AG04449 (cell line): ENCODE data around the gene RETREG1.

ENCODE experiments used
- CTCF ChIA-PET: fragments of 350-600 bp; formaldehyde crosslinking; extraction: SDS; loops from one replicate; lab custom pipeline; 2021; ENCODE audit warnings: antibody characterized with exemption; lab: Yijun Ruan, JAX
- POLR2A ChIA-PET: fragments of 400-600, 350-600 bp; formaldehyde crosslinking; extraction: SDS; loops from one replicate; lab custom pipeline; 2020; ENCODE audit warnings: antibody characterized with exemption, inconsistent platforms; lab: Yijun Ruan, JAX
- DNase-seq: peaks from one replicate; pipeline ENCODE4 v3.0.0-alpha.2; 2010; ENCODE audit warnings: low read depth, low spot score
- H3K4me3 ChIP-seq: 2 replicates; pipeline ENCODE4 v1.5.1; 2011; ENCODE audit warnings: low read depth, mild to moderate bottlenecking, control low read depth, low read length
- TF ChIP-seq, protein P1 (sequence below): IDR thresholded peaks from one replicate; pipeline ENCODE4 v1.5.1; 2011; ENCODE audit warnings: mild to moderate bottlenecking, moderate library complexity, low read length, control low read depth, inconsistent platforms; ENCODE audit not compliant: insufficient read depth; ENCODE audit errors: missing control alignments

The RETREG1 gene

DNA sequence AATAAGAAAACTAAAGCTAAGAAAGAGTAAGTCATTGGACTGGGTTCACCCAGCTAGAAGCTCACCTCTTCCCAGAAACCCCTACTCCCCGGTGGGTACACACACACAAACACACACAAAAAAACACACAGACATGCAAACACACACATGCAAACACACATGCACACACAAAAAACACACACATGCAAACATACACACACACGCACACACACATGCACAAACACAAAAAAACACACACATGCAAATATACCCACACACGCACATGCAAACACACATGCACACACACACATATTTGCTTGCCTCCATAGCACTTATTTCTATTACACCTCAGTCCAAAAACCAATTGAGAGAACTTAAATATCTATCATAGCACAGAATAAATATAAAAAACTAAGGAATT, 26.1 kb downstream of the RETREG1 start:
- POLR2A ChIA-PET: no interaction called here
- CTCF ChIA-PET: no interaction called here
- TF ChIP-seq, protein P1, sequence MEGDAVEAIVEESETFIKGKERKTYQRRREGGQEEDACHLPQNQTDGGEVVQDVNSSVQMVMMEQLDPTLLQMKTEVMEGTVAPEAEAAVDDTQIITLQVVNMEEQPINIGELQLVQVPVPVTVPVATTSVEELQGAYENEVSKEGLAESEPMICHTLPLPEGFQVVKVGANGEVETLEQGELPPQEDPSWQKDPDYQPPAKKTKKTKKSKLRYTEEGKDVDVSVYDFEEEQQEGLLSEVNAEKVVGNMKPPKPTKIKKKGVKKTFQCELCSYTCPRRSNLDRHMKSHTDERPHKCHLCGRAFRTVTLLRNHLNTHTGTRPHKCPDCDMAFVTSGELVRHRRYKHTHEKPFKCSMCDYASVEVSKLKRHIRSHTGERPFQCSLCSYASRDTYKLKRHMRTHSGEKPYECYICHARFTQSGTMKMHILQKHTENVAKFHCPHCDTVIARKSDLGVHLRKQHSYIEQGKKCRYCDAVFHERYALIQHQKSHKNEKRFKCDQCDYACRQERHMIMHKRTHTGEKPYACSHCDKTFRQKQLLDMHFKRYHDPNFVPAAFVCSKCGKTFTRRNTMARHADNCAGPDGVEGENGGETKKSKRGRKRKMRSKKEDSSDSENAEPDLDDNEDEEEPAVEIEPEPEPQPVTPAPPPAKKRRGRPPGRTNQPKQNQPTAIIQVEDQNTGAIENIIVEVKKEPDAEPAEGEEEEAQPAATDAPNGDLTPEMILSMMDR: no peak
- no peak for DNase-seq
- no peak overlapping the region for H3K4me3 ChIP-seq

GRCh38 chr5:16589658-16590057, 27.1 kb downstream of the RETREG1 start:
- TF ChIP-seq, protein P1: no peak
- POLR2A ChIA-PET: no interaction called here
- H3K4me3 ChIP-seq: no peak overlapping the region
- CTCF ChIA-PET: no interaction called here
- no peak for DNase-seq

DNA sequence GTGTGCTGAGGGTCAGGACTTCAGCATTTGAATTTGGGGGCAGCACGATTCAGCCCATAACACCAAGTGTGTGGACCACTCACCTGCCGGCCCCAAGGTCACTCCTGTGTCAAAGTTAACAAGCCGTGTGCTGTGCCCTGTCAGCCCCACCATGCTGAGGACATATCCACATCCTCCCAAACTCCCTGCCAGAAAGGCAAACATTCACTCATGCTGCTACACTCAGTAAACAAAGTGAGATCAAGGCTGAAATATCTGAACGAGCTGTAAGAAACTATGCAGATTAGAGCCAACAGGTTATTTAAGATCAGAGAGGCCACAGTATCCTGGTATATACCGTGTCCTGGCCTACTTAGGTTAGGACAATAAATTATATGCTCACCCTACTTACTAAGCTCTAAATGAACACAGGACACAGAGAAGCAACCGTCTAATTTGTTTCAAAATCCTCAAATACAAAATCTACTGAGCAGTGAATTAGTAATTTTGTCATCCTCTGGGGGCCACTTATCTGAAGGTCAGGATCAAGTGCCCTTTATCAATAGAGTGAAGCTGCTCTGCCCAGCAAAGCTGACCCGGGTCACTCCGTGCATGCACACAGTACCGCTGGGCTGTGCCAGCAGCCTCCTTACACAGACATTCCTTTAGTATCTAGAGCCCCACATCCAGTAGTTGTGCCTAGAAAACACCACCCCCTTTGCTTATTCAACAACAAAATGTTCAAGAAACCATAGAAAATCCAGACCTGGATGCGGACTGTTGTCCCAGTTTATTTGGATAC, 28.2 kb downstream of the RETREG1 start:
- CTCF ChIA-PET: interaction anchor here (2.0 kb wide), 1 partner anchor 10 kb away, joined by 5 read pairs; no protein-coding TSS in a partner anchor
- POLR2A ChIA-PET: no interaction called here
- DNase-seq: no peak
- no peak overlapping the region for H3K4me3 ChIP-seq
- TF ChIP-seq, protein P1: no peak

- no peak overlapping the region for H3K4me3 ChIP-seq
- TF ChIP-seq, protein P1: no peak
- DNase-seq: no peak
- ChIA-PET CTCF (interaction anchor here (0.9 to 2.2 kb wide), 5 partner anchors 8 to 42 kb away, joined by 3 to 10 read pairs (median 5); no protein-coding TSS in a partner anchor), POLR2A (no interaction called here)
Observed at GRCh38 chr5:16586556-16586955, 30.2 kb downstream of the RETREG1 start.

DNA sequence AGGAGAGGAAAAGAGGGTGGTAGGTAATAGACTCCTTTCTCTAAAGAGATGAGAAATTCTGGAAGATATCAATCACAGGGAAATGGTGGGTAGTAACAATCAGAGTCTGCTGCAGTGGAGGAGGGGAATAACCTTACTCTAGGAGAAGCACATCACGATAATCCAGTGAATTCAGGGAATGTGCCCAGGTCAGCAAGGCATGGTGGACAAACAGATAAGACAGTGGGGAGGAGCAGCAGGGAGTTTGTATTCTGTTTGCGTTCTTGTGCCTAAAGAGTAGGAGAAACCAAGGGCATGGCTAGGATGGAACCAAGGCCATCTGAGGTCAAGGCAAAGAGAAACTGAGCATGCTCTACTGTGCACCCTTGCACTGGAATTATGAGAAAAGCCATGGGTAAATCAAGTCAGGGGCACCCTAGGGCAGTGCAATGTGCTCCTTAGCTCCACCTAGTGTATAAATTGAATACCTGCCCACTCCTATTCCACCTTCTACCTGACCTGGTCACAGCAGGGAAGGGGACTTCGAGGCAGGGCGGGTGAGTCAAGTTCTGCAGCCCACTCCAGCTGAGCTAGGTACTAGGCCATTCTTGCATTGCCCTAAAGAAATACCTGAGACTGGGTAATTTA, 31.6 kb downstream of the RETREG1 start:
- DNase-seq: no peak
- TF ChIP-seq, protein P1: peak; percentile 19
- ChIA-PET POLR2A (no interaction called here), CTCF (interaction anchor here (0.7 to 2.2 kb wide), 3 partner anchors 10 to 605 kb away, joined by 3 to 10 read pairs (median 3); no protein-coding TSS in a partner anchor)
- H3K4me3 ChIP-seq: no peak overlapping the region

DNA sequence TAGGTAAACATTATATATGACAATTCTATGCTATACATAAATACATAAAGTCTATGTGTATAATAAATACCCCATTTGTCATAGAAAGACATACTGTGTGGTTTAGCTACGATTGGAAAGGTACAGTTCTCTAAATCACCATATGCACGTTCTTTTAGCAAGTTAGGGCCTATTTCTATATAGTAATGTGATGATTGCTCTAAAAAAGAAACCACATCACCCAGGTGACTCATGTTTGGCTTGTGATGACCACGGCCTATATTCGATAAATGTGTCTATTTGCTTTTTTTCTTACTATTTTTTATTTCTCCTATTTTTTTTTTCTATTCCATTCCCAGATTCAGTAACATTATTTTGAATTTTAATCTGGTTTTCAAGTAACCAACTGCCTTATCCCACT, 34.7 kb downstream of the RETREG1 start:
- CTCF ChIA-PET: no interaction called here

More for the DNA sequence above, 34.7 kb downstream of the RETREG1 start:
- no peak for DNase-seq
- TF ChIP-seq, protein P1: no peak
- POLR2A ChIA-PET: no interaction called here
- H3K4me3 ChIP-seq: no peak overlapping the region
